Heart left ventricle (tissue), 13 donors: ENCODE results near the gene RAB13.

Experiments
- POLR2A ChIP-seq, 2 donors: fragments of 450-650 bp; IDR thresholded peaks; one replicate each; pipeline ENCODE4 v1.6.1; 2017; ENCODE audit warnings: antibody characterized with exemption in 2 of 2, mild to moderate bottlenecking in 2 of 2, moderate library complexity in 2 of 2
- TF ChIP-seq, protein P1 (sequence below), 12 donors: fragments of 200-600 bp; sonication (generic) in 4 of 12; IDR thresholded peaks; one replicate each; pipeline versions ENCODE4 v1.5.0 to v1.8.0; 2018 to 2022; ENCODE audit warnings: antibody characterized with exemption in 12 of 12, mild to moderate bottlenecking in 5 of 12
- donor health status: ischemic (EF 13 %, LVEDD 7.1; RV severe dilation, severe dysfunction).
- donor health status: DM: no; HTN: yes; CAD: no.
- donor health status: DM: no; HTN: no; CAD: no.
- donor health status: ischemic (EF 25% LVEDD 6.9; RV normal size, moderate dysfunction).
- donor health status: ischemic (EF 25% LVEDD 5.7; RV mildly dilated, moderate dysfunction).
- donor health status: ischemic (EF 35%, LVEDD 5.7; RV mildly dilated, moderate dysfunction).
- donor health status: nonischemic (EF 11% LVEDD 7.7; RV severe dilation, severe dysfunction).
- donor health status: DM: yes; HTN: yes; CAD: no.
- donor health status: PGD.
- donor health status: ischemic (EF 29% LVEDD 5.4; RV normal size, mild dysfunction).
- donor health status: nonischemic (EF 23%, LVEDD 6.1; RV moderate dilation, normal function).

DNA sequence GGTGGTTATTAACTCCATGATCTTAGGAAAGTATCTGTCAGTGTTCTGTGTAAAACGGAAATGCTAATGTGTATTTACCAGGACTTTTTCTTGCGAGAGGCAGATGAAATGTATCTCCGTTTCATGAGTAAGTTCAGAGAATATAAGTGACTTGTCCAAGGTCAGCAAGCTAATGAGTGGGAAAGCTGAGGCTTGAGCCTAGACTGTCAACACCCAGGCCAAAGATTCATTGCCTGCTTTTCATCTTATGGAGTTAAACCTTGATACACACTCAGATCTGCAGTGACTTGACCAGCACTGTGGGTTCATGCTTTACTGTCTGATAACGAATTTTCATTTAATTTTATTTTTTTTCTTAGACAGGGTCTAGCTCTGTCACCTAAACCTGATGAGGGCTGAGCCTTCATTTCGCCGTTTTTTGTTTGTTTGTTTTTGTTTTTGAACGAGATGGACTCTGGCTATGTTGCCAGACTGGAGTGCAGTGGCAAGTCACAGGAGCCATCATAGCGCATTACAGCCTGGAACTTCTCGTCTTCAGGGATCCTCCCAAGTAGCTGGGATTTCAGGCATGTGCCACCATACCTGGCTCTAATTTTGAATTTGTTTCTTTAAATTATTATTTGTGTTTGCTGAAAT lies 7.7 kb downstream of the RAB13 start:
- TF ChIP-seq POLR2A (IDR thresholded peaks at IDR 0.05) = no peak
- TF ChIP-seq, protein P1, sequence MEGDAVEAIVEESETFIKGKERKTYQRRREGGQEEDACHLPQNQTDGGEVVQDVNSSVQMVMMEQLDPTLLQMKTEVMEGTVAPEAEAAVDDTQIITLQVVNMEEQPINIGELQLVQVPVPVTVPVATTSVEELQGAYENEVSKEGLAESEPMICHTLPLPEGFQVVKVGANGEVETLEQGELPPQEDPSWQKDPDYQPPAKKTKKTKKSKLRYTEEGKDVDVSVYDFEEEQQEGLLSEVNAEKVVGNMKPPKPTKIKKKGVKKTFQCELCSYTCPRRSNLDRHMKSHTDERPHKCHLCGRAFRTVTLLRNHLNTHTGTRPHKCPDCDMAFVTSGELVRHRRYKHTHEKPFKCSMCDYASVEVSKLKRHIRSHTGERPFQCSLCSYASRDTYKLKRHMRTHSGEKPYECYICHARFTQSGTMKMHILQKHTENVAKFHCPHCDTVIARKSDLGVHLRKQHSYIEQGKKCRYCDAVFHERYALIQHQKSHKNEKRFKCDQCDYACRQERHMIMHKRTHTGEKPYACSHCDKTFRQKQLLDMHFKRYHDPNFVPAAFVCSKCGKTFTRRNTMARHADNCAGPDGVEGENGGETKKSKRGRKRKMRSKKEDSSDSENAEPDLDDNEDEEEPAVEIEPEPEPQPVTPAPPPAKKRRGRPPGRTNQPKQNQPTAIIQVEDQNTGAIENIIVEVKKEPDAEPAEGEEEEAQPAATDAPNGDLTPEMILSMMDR (IDR thresholded peaks at IDR 0.05) = no peak
